ENCODE data around the gene DOCK10.
A peak's percentile ranks its signal among the peaks of the same experiment; 100 is the strongest.

Gene DOCK10

DNA sequence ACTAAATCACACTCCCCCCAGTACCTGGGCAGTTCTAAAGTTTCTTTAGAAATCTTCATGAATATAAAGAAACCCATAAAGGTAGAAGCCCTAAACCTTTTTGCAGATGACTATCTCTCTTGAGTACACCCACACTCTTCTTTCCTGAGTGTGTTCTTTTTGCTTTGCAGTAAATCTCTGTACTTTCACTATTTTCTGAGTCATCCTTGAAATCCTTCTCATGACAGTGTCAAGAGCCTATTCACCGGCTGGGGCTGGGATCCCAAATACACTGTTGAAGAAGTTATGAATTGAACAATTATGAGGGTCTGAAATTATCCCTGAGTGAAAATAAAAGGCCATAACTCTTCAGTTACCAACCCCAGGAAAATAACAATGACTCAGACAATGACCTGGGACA lies 192.2 kb downstream of the DOCK10 start:
- H3K4me3 ChIP-seq (replicated peaks; ENCODE audit: low read depth, low read length), result no peak overlapping the region
- DNase-seq (ENCODE audit: extremely low read depth, low read depth), result no peak
- TF ChIP-seq, protein P1, sequence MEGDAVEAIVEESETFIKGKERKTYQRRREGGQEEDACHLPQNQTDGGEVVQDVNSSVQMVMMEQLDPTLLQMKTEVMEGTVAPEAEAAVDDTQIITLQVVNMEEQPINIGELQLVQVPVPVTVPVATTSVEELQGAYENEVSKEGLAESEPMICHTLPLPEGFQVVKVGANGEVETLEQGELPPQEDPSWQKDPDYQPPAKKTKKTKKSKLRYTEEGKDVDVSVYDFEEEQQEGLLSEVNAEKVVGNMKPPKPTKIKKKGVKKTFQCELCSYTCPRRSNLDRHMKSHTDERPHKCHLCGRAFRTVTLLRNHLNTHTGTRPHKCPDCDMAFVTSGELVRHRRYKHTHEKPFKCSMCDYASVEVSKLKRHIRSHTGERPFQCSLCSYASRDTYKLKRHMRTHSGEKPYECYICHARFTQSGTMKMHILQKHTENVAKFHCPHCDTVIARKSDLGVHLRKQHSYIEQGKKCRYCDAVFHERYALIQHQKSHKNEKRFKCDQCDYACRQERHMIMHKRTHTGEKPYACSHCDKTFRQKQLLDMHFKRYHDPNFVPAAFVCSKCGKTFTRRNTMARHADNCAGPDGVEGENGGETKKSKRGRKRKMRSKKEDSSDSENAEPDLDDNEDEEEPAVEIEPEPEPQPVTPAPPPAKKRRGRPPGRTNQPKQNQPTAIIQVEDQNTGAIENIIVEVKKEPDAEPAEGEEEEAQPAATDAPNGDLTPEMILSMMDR (IDR thresholded peaks at IDR 0.05; ENCODE audit: low read depth, low read length, missing control alignments), result no peak

DNA sequence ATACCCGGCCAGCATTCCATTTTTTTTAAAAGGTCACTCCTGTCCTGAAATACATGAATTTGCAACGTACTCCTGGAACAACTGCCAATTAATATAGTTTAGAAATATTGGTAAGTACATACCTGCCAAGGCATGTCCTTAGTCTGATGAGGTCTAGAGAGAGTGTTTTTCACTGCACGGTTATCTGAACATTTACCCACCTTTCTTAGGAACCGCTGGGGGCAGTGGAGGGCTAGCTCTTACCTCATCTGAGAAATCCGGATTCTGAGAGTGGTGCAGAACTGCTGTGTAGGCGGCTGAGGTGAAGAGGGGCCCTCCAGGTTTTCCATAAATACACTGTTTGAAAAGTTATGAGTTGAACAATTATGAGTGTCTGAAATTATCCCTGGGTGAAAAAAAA lies 193.0 kb downstream of the DOCK10 start:
- no peak overlapping the region for H3K4me3 ChIP-seq (replicated peaks; ENCODE audit: low read depth, low read length)
- TF ChIP-seq, protein P1 (IDR thresholded peaks at IDR 0.05; ENCODE audit: low read depth, low read length, missing control alignments), result no peak
- DNase-seq (ENCODE audit: extremely low read depth, low read depth), result no peak

DNA sequence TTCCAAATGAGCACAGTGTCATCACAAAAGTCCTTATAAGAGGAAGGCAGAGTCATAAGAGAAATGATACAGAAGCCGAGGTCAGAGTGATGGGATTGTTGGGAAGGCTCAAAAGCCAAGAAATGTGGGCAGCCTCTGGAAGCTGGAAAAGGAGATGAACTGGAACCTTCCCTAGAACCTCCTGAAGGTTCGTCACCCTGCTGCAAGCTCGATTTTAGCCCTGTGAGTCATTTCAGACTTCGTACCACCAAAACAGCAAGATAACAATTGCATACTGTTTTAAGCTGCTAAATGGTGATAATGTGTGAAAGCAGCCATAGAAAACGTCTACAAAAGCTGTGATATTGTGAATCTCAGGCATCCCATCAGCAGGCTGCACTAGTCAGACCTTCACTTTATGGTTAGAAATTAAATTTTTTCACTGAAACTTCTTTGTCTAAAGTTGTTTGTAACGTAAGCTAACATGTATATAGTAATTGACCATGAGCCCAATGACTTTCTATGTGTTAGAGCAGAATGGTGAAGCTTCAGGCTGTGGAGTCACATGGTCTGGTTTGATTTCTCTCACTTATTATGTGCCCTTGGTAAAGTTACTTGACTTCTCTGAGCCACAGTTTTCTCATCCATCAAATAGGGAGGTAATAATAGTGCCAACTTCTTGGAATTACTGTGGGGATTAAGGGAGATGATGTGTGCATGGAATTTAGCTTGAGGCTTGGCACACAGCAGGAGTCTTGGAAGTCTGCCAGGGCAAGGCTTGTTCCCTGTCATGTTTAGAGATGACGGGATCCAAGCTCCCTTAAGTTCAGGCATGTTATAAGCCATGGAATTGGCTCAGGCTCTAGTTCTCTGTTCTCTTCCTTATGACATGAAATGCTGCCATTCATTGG lies 194.1 kb downstream of the DOCK10 start:
- TF ChIP-seq, protein P1 (IDR thresholded peaks at IDR 0.05; ENCODE audit: low read depth, low read length, missing control alignments), result no peak
- peak; percentile 39 for DNase-seq (ENCODE audit: extremely low read depth, low read depth)
- no peak overlapping the region for H3K4me3 ChIP-seq (replicated peaks; ENCODE audit: low read depth, low read length)

DNA sequence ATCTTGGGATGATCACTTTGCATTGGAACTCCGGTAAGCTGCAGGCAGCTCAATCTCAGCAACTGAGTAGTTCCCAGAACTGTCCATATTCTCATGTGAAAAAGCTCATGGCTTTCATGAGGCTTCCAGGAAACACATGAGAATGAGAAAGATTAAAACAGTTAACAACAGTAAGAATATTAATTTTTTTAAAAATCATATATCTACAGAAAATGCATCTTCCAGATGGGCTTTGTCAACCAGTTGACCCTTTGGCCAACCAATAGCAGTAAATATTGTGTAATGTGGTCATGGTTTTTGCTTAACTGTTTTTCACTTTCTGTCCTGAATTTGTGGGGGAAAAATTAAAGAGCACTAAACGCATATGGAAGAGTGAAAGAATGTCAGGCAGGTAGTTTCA lies 194.9 kb downstream of the DOCK10 start:
- DNase-seq (ENCODE audit: extremely low read depth, low read depth), result no peak
- H3K4me3 ChIP-seq (replicated peaks; ENCODE audit: low read depth, low read length), result no peak overlapping the region
- TF ChIP-seq, protein P1 (IDR thresholded peaks at IDR 0.05; ENCODE audit: low read depth, low read length, missing control alignments), result no peak

DNA sequence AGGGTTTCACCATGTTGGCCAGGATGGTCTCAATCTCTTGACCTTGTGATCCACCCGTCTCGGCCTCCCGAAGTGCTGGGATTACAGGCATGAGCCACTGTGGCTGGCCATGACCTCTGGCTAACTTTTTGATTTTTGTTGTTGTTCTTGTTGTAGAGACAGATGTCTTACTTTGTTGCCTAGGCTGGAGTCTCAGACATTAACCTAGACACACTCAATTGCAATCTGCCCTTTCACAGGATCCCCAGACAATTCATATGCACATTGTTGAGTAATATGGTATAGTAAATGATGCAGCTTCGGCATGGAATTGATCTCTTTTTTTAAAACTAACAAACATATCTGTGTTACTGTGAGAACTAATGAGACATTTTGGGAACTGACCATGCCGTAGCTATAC lies 195.6 kb downstream of the DOCK10 start:
- no peak for DNase-seq (ENCODE audit: extremely low read depth, low read depth)
- TF ChIP-seq, protein P1 (IDR thresholded peaks at IDR 0.05; ENCODE audit: low read depth, low read length, missing control alignments), result no peak
- H3K4me3 ChIP-seq (replicated peaks; ENCODE audit: low read depth, low read length), result no peak overlapping the region

DNA sequence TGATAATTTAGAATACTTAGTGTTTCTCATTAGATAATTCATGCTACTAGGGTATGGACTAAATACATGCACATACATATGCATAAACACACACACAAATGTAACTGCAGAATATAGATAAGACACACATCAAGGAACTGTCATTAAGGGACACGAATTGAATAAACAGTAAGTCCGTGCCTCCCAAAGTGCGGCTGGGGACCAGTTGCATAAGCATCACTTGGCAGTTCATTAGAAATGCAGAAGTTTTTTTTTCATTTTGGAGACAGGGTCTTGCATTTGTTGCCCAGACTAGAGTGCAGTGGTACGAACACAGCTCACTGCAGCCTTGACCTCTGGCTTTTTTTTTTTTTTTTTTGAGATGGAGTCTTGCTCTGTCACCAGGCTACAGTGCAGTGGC lies 196.1 kb downstream of the DOCK10 start:
- DNase-seq (ENCODE audit: extremely low read depth, low read depth), result no peak
- TF ChIP-seq, protein P1 (IDR thresholded peaks at IDR 0.05; ENCODE audit: low read depth, low read length, missing control alignments), result no peak
- H3K4me3 ChIP-seq (replicated peaks; ENCODE audit: low read depth, low read length), result no peak overlapping the region
